ENCODE results near the gene BIN1.

BIN1 gene

DNA sequence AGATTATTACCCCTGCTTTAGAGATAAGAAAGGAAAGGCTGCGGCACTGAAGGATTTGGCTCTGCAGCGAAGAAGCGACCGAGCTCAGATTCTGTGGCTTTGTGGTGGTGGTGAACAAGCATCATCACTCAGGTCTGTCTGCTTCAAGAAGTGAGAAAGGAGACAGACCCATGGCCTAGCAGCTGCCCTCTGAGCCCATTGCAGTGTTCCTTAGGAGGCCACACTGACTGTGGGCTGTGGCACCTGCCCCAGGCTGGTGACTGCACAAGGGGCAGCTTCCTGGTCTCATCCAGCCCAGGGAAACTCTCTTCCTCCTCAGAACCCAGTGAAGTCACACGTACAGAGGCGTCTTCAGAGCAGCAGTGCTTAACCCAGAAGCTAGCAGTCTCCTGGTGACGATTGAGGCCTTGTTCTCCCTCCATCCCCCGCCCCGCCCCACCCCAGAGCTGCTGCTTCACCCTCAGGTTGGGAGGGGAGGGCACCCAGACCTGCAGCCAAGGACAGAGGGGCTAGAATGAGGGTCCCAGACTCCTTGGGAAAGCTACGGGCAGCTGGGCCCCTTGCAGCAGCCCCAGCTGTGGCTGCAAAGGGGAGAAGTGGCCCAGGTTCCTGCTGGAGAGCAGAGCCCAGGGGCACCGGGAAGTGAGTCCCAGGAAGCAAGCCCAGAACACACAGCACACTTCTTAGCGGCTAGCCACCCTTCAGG lies 22.2 kb downstream of the BIN1 start:
- WGBS (ENCODE audit: extremely low coverage, insufficient coverage, insufficient read length) = no CpG with 5 or more reads among the region's 12 CpGs

GRCh38 chr2:127083819-127084503 lies 23.0 kb downstream of the BIN1 start:
- no peak overlapping the region for H2BK5ac ChIP-seq (ENCODE audit: low read depth, low read length, poor library complexity)
- no peak overlapping the region for H3K18ac ChIP-seq (ENCODE audit: low read length)
- no peak overlapping the region for H3K14ac ChIP-seq (ENCODE audit: low read length)
- no CpG with 5 or more reads among the region's 21 CpGs for WGBS (ENCODE audit: extremely low coverage, insufficient coverage, insufficient read length)
- no peaks in the 10 kb centered on the region for H3K36me3 ChIP-seq (ENCODE audit: control insufficient read depth in 1 of 2, insufficient read depth in 2 of 2, low read length in 2 of 2)
- H3K9me3 ChIP-seq (ENCODE audit: insufficient read depth, low read depth, low read length) = no peaks in the 10 kb centered on the region
- H2AK5ac ChIP-seq (ENCODE audit: low read length) = no peak overlapping the region
- no peak overlapping the region for H2BK120ac ChIP-seq (ENCODE audit: insufficient read depth, low read length, poor library complexity)
- H3K27ac ChIP-seq (ENCODE audit: low read depth, low read length) = no peak overlapping the region
- peaks cover 30 to 31% of the 10 kb centered on the region in 2 experiments for H3K4me1 ChIP-seq (ENCODE audit: control insufficient read depth in 1 of 2, insufficient read depth in 2 of 2, low read length in 2 of 2)
- H3K23ac ChIP-seq (ENCODE audit: low read length) = no peak overlapping the region
- no peak overlapping the region for H2BK12ac ChIP-seq (ENCODE audit: low read length)
- peak; percentile 55 to 59 for DNase-seq
- no peak overlapping the region for H4K91ac ChIP-seq (ENCODE audit: low read depth, low read length)
- H2AFZ ChIP-seq (ENCODE audit: insufficient read depth, low read length, poor library complexity) = no peak overlapping the region
- H4K8ac ChIP-seq (ENCODE audit: low read depth, low read length) = no peak overlapping the region
- no peak overlapping the region for H3K4me3 ChIP-seq (ENCODE audit: low read depth, low read length)
- peaks cover 2% of the 10 kb centered on the region for H3K79me2 ChIP-seq (ENCODE audit: control insufficient read depth, insufficient read depth, low read length, poor library complexity)
- no peak overlapping the region for H3K4ac ChIP-seq (ENCODE audit: low read depth, low read length)
- H3K27me3 ChIP-seq (ENCODE audit: insufficient read depth, low read length) = no peaks in the 10 kb centered on the region
- H3K9ac ChIP-seq (ENCODE audit: low read length) = no peak overlapping the region
- no peak overlapping the region for H4K12ac ChIP-seq (ENCODE audit: low read depth, low read length)
- no peak overlapping the region for H3K4me2 ChIP-seq (ENCODE audit: low read length)
- no peaks in the 10 kb centered on the region for H3K79me1 ChIP-seq (ENCODE audit: low read length)

More for the DNA sequence above, 22.2 kb downstream of the BIN1 start:
- Histone ChIP-seq H3K9ac (ENCODE audit: low read length) (no peak overlapping the region), H3K23ac (ENCODE audit: low read length) (no peak overlapping the region), H2AFZ (ENCODE audit: insufficient read depth, low read length, poor library complexity) (no peak overlapping the region), H3K4me3 (ENCODE audit: low read depth, low read length) (no peak overlapping the region), H2BK12ac (ENCODE audit: low read length) (no peak overlapping the region), H3K4me1 (ENCODE audit: control insufficient read depth in 1 of 2, insufficient read depth in 2 of 2, low read length in 2 of 2) (peaks cover 30 to 31% of the 10 kb centered on the region in 2 experiments), H3K27ac (ENCODE audit: low read depth, low read length) (no peak overlapping the region), H3K79me1 (ENCODE audit: low read length) (no peaks in the 10 kb centered on the region), H4K12ac (ENCODE audit: low read depth, low read length) (no peak overlapping the region), H3K4ac (ENCODE audit: low read depth, low read length) (no peak overlapping the region), H2BK120ac (ENCODE audit: insufficient read depth, low read length, poor library complexity) (no peak overlapping the region), H3K27me3 (ENCODE audit: insufficient read depth, low read length) (no peaks in the 10 kb centered on the region), H2BK5ac (ENCODE audit: low read depth, low read length, poor library complexity) (no peak overlapping the region), H3K36me3 (ENCODE audit: control insufficient read depth in 1 of 2, insufficient read depth in 2 of 2, low read length in 2 of 2) (no peaks in the 10 kb centered on the region), H3K4me2 (ENCODE audit: low read length) (no peak overlapping the region), H4K91ac (ENCODE audit: low read depth, low read length) (no peak overlapping the region), H4K8ac (ENCODE audit: low read depth, low read length) (no peak overlapping the region), H2AK5ac (ENCODE audit: low read length) (no peak overlapping the region), H3K18ac (ENCODE audit: low read length) (no peak overlapping the region), H3K9me3 (ENCODE audit: insufficient read depth, low read depth, low read length) (no peaks in the 10 kb centered on the region), H3K79me2 (ENCODE audit: control insufficient read depth, insufficient read depth, low read length, poor library complexity) (peaks cover 2% of the 10 kb centered on the region), H3K14ac (ENCODE audit: low read length) (no peak overlapping the region)
- DNase-seq = no peak

DNA sequence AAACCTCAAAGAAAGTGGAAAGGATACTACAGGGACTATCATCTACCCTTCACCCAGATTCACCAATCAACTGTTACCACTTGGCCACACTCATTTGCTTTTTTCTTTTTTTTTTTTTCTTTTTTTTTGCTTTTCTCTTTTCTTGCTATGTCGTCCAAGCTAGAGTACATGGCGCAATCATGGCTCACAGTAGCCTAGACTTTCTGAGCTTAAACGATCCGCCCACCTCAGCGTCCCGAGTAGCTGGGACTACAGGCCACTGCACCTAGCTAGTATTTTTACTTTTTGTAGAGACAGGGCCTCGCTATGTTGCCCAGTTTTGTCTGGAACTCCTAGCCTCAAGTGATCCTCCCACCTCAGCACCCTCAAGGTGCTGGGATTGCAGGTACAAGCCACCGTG lies 24.0 kb downstream of the BIN1 start:
- Histone ChIP-seq H2AK5ac (ENCODE audit: low read length) (no peak overlapping the region), H4K8ac (ENCODE audit: low read depth, low read length) (no peak overlapping the region), H3K79me1 (ENCODE audit: low read length) (no peaks in the 10 kb centered on the region), H2BK5ac (ENCODE audit: low read depth, low read length, poor library complexity) (no peak overlapping the region), H2AFZ (ENCODE audit: insufficient read depth, low read length, poor library complexity) (no peak overlapping the region), H3K36me3 (ENCODE audit: control insufficient read depth in 1 of 2, insufficient read depth in 2 of 2, low read length in 2 of 2) (no peaks in the 10 kb centered on the region), H2BK120ac (ENCODE audit: insufficient read depth, low read length, poor library complexity) (no peak overlapping the region), H3K23ac (ENCODE audit: low read length) (no peak overlapping the region), H3K9me3 (ENCODE audit: insufficient read depth, low read depth, low read length) (no peaks in the 10 kb centered on the region), H3K4me1 (ENCODE audit: control insufficient read depth in 1 of 2, insufficient read depth in 2 of 2, low read length in 2 of 2) (peaks cover 30 to 31% of the 10 kb centered on the region in 2 experiments), H3K27ac (ENCODE audit: low read depth, low read length) (no peak overlapping the region), H2BK12ac (ENCODE audit: low read length) (no peak overlapping the region), H3K14ac (ENCODE audit: low read length) (no peak overlapping the region), H3K4me2 (ENCODE audit: low read length) (no peak overlapping the region), H3K18ac (ENCODE audit: low read length) (no peak overlapping the region), H4K12ac (ENCODE audit: low read depth, low read length) (no peak overlapping the region), H4K91ac (ENCODE audit: low read depth, low read length) (no peak overlapping the region), H3K79me2 (ENCODE audit: control insufficient read depth, insufficient read depth, low read length, poor library complexity) (peaks cover 2% of the 10 kb centered on the region), H3K9ac (ENCODE audit: low read length) (no peak overlapping the region), H3K27me3 (ENCODE audit: insufficient read depth, low read length) (no peaks in the 10 kb centered on the region), H3K4ac (ENCODE audit: low read depth, low read length) (no peak overlapping the region), H3K4me3 (ENCODE audit: low read depth, low read length) (no peak overlapping the region)
- no CpG with 5 or more reads among the region's 8 CpGs for WGBS (ENCODE audit: extremely low coverage, insufficient coverage, insufficient read length)
- no peak for DNase-seq

DNA sequence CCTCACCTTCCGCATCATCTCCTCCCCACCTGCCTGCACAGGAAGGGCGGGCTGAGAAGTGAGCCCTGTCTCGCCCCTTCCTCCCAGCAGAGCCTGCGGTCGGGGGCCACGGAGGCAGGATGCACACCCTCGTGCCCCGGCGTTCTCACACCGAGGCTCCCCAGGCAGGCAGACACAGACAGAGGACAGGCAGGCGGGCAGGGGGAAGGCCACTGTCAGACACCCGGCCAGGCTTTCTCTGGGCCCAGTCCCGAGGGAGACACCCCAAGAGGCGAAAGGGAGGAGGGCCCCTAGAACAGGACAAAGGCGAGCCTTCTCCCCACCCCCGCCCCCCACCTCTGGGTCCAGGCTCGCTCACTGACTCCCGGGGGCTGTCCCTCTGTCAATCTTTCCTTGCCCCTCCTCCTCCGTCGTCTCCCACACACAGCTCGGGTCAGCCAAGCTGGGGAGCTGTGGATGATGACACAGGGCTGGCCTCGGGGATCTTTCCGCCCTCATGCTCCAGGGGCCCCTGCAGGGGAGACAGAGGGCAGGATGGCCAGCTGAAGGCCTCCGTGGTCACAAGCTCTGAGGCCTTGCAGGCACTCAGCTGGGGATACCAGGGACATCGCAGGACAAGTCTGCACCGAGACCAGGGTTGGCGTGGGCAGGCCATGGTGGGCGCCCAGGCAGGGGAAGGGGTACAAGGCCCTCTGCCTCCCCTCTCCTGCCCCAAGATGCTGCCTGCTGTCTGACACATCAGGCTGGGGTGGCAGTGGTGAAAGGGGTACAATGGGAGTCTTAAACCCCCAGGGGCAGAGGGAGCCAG lies 24.9 kb downstream of the BIN1 start:
- Histone ChIP-seq H3K79me1 (ENCODE audit: low read length) (no peaks in the 10 kb centered on the region), H3K9me3 (ENCODE audit: insufficient read depth, low read depth, low read length) (no peaks in the 10 kb centered on the region), H3K4me1 (ENCODE audit: control insufficient read depth in 1 of 2, insufficient read depth in 2 of 2, low read length in 2 of 2) (peaks cover 22 to 24% of the 10 kb centered on the region in 2 experiments), H3K9ac (ENCODE audit: low read length) (no peak overlapping the region), H3K4me2 (ENCODE audit: low read length) (no peak overlapping the region), H4K8ac (ENCODE audit: low read depth, low read length) (no peak overlapping the region), H3K27ac (ENCODE audit: low read depth, low read length) (no peak overlapping the region), H3K23ac (ENCODE audit: low read length) (no peak overlapping the region), H2BK5ac (ENCODE audit: low read depth, low read length, poor library complexity) (no peak overlapping the region), H4K91ac (ENCODE audit: low read depth, low read length) (no peak overlapping the region), H4K12ac (ENCODE audit: low read depth, low read length) (no peak overlapping the region), H3K4me3 (ENCODE audit: low read depth, low read length) (no peak overlapping the region), H2BK120ac (ENCODE audit: insufficient read depth, low read length, poor library complexity) (no peak overlapping the region), H3K4ac (ENCODE audit: low read depth, low read length) (no peak overlapping the region), H2BK12ac (ENCODE audit: low read length) (no peak overlapping the region), H3K14ac (ENCODE audit: low read length) (no peak overlapping the region), H3K18ac (ENCODE audit: low read length) (no peak overlapping the region), H3K27me3 (ENCODE audit: insufficient read depth, low read length) (no peaks in the 10 kb centered on the region), H3K79me2 (ENCODE audit: control insufficient read depth, insufficient read depth, low read length, poor library complexity) (peaks cover 2% of the 10 kb centered on the region), H2AFZ (ENCODE audit: insufficient read depth, low read length, poor library complexity) (no peak overlapping the region), H2AK5ac (ENCODE audit: low read length) (no peak overlapping the region), H3K36me3 (ENCODE audit: control insufficient read depth in 1 of 2, insufficient read depth in 2 of 2, low read length in 2 of 2) (no peaks in the 10 kb centered on the region)
- DNase-seq = no peak
- WGBS (ENCODE audit: extremely low coverage, insufficient coverage, insufficient read length) = no CpG with 5 or more reads among the region's 28 CpGs
